HG03103 (cell line): ENCODE data around the gene CRYL1.
"Not testable (repeated sequence)": the region's sequence is repeated elsewhere in the genome, so short reads cannot be mapped to it uniquely, and the experiment has no call there.

ENCODE experiments used
- ATAC-seq: cut with Tn5 transposase; IDR thresholded peaks from one replicate; pipeline ENCODE4 v1.9.1; 2021; ENCODE audit warnings: low read depth; ENCODE audit not compliant: unreplicated experiment

Gene CRYL1

GRCh38 chr13:20461860-20462532 lies 63.7 kb downstream of the CRYL1 start:
- ATAC-seq = no peak

GRCh38 chr13:20461481-20461859 lies 64.2 kb downstream of the CRYL1 start:
- no peak for ATAC-seq

- no peak for ATAC-seq
Observed at GRCh38 chr13:20460761-20461160, 64.9 kb downstream of the CRYL1 start.

- ATAC-seq = no peak
Observed at GRCh38 chr13:20457670-20458069, 68.0 kb downstream of the CRYL1 start.

GRCh38 chr13:20456737-20457136 lies 68.9 kb downstream of the CRYL1 start:
- no peak for ATAC-seq

- ATAC-seq = no peak
Observed at GRCh38 chr13:20451397-20451796, 74.3 kb downstream of the CRYL1 start.

GRCh38 chr13:20448470-20448869 lies 77.2 kb downstream of the CRYL1 start:
- no peak for ATAC-seq

- ATAC-seq = no peak
Observed at GRCh38 chr13:20446900-20447299, 78.8 kb downstream of the CRYL1 start.

GRCh38 chr13:20446405-20446804 lies 79.3 kb downstream of the CRYL1 start:
- ATAC-seq = no peak

GRCh38 chr13:20442798-20443381 lies 82.8 kb downstream of the CRYL1 start:
- no peak for ATAC-seq

- ATAC-seq = no peak
Observed at GRCh38 chr13:20442375-20442774, 83.3 kb downstream of the CRYL1 start.

- no peak for ATAC-seq
Observed at GRCh38 chr13:20441879-20442278, 83.8 kb downstream of the CRYL1 start.

- ATAC-seq = no peak
Observed at GRCh38 chr13:20441056-20441455, 84.6 kb downstream of the CRYL1 start.

- no peak for ATAC-seq
Observed at GRCh38 chr13:20439261-20439660, 86.4 kb downstream of the CRYL1 start.

GRCh38 chr13:20438801-20439200 lies 86.9 kb downstream of the CRYL1 start:
- no peak for ATAC-seq

GRCh38 chr13:20436505-20436904 lies 89.2 kb downstream of the CRYL1 start:
- no peak for ATAC-seq

GRCh38 chr13:20435616-20436368 lies 89.9 kb downstream of the CRYL1 start:
- no peak for ATAC-seq

GRCh38 chr13:20434210-20434609 lies 91.4 kb downstream of the CRYL1 start:
- not testable (repeated sequence) for ATAC-seq

GRCh38 chr13:20431687-20432384 lies 93.8 kb downstream of the CRYL1 start:
- ATAC-seq = no peak

- ATAC-seq = no peak
Observed at GRCh38 chr13:20431080-20431479, 94.6 kb downstream of the CRYL1 start.

- no peak for ATAC-seq
Observed at GRCh38 chr13:20430296-20430695, 95.4 kb downstream of the CRYL1 start.
